ENCODE data around the gene MEX3C. TPM values are rescaled to one million over a fixed set of nuclear protein-coding genes. Genes with fewer than 3 reads are reported as not detected.

The MEX3C gene
- total RNA-seq, 1 experiment from 2014 or later: 45.0 TPM

- intact Hi-C loops (cut with micrococcal nuclease): no loop called here
- no TSS peak for BruUV-seq (replicated peaks)
- no peak overlapping the region for H3K27ac ChIP-seq (ENCODE audit: low read depth, low read length)
- CTCF ChIA-PET: no interaction called here
- no peak for TF ChIP-seq ELF1 (IDR thresholded peaks at IDR 0.05; ENCODE audit: borderline replicate concordance, low read depth)
- TF ChIP-seq RAD21 (IDR thresholded peaks at IDR 0.05; ENCODE audit: low read depth): no peak
- TF ChIP-seq SP1 (IDR thresholded peaks at IDR 0.05; ENCODE audit: low read depth): no peak
- no peak for TF ChIP-seq EZH2 (IDR thresholded peaks at IDR 0.05)
- no peak for TF ChIP-seq FOSL1 (IDR thresholded peaks at IDR 0.05; ENCODE audit: low read depth)
- no peak for TF ChIP-seq JUND (IDR thresholded peaks at IDR 0.05)
- no peak for TF ChIP-seq TCF7L2 (IDR thresholded peaks at IDR 0.05; ENCODE audit: borderline replicate concordance, extremely low read depth, insufficient read depth, insufficient read length)
- TF ChIP-seq, protein P1, sequence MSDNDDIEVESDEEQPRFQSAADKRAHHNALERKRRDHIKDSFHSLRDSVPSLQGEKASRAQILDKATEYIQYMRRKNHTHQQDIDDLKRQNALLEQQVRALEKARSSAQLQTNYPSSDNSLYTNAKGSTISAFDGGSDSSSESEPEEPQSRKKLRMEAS (IDR thresholded peaks at IDR 0.05): no peak
- TF ChIP-seq CTCF (IDR thresholded peaks at IDR 0.05 in 2 of 3, conservative IDR thresholded peaks at IDR 0.05 in 1 of 3; ENCODE audit: borderline replicate concordance in 1 of 3, insufficient read depth in 1 of 3, low read depth in 2 of 3, low read length in 2 of 3): no peak
- TF ChIP-seq ZFX (IDR thresholded peaks at IDR 0.05): no peak
- no peak for TF ChIP-seq POLR2AphosphoS5 (IDR thresholded peaks at IDR 0.05; ENCODE audit: low read depth, low read length)
- TF ChIP-seq ZBTB33 (IDR thresholded peaks at IDR 0.05; ENCODE audit: extremely low read depth, insufficient replicate concordance, low read length): no peak
- TF ChIP-seq CEBPB (IDR thresholded peaks at IDR 0.05; ENCODE audit: low read depth): no peak
- TF ChIP-seq, protein P2, sequence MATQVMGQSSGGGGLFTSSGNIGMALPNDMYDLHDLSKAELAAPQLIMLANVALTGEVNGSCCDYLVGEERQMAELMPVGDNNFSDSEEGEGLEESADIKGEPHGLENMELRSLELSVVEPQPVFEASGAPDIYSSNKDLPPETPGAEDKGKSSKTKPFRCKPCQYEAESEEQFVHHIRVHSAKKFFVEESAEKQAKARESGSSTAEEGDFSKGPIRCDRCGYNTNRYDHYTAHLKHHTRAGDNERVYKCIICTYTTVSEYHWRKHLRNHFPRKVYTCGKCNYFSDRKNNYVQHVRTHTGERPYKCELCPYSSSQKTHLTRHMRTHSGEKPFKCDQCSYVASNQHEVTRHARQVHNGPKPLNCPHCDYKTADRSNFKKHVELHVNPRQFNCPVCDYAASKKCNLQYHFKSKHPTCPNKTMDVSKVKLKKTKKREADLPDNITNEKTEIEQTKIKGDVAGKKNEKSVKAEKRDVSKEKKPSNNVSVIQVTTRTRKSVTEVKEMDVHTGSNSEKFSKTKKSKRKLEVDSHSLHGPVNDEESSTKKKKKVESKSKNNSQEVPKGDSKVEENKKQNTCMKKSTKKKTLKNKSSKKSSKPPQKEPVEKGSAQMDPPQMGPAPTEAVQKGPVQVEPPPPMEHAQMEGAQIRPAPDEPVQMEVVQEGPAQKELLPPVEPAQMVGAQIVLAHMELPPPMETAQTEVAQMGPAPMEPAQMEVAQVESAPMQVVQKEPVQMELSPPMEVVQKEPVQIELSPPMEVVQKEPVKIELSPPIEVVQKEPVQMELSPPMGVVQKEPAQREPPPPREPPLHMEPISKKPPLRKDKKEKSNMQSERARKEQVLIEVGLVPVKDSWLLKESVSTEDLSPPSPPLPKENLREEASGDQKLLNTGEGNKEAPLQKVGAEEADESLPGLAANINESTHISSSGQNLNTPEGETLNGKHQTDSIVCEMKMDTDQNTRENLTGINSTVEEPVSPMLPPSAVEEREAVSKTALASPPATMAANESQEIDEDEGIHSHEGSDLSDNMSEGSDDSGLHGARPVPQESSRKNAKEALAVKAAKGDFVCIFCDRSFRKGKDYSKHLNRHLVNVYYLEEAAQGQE (IDR thresholded peaks at IDR 0.05; ENCODE audit: low read depth): no peak
- no peak overlapping the region for H3K4me3 ChIP-seq (replicated peaks in 1 of 2; ENCODE audit: low read depth in 1 of 2, low read length in 2 of 2)
- no peaks in the 10 kb centered on the region; the same call in 1 of the 2 replicates for H3K27me3 ChIP-seq (ENCODE audit: insufficient read depth, low read length)
- no peaks in the 10 kb centered on the region for H3K9me3 ChIP-seq (ENCODE audit: control insufficient read depth in 1 of 2, insufficient read depth in 1 of 2, low read depth in 1 of 2, low read length in 2 of 2)
- no peaks in the 10 kb centered on the region for H3K79me2 ChIP-seq (ENCODE audit: insufficient read depth, low read length)
- H3K4me2 ChIP-seq (ENCODE audit: low read length): no peak overlapping the region
- H3K9me2 ChIP-seq (ENCODE audit: insufficient read depth): no peaks in the 10 kb centered on the region
- RAD21 ChIA-PET (ENCODE audit: low non-redundant PET in 1 of 2, low total read pairs in 2 of 2, uncharacterized antibody in 2 of 2, unreplicated experiment in 2 of 2): no interaction called here
- no peaks in the 10 kb centered on the region for H3K4me1 ChIP-seq (ENCODE audit: control insufficient read depth in 1 of 2, insufficient read depth in 2 of 2, low read length in 2 of 2)
- no peaks in the 10 kb centered on the region for H4K20me1 ChIP-seq (ENCODE audit: insufficient read depth)
- no peak for ATAC-seq
- POLR2A ChIA-PET: no interaction called here
- H3K36me3 ChIP-seq (ENCODE audit: control insufficient read depth in 1 of 2, insufficient read depth in 2 of 2, low read length in 2 of 2): no peaks in the 10 kb centered on the region
- no peak overlapping the region for H3K9ac ChIP-seq (ENCODE audit: low read length)
- H2AFZ ChIP-seq (ENCODE audit: low read depth, low read length, poor library complexity, severe bottlenecking): no peak overlapping the region
- no peak for DNase-seq (ENCODE audit: low read depth, low spot score)
Measured at GRCh38 chr18:51226587-51227350, 29.3 kb upstream of the MEX3C start.
